ENCODE measurements around the gene CNEP1R1.

CNEP1R1 gene

DNA sequence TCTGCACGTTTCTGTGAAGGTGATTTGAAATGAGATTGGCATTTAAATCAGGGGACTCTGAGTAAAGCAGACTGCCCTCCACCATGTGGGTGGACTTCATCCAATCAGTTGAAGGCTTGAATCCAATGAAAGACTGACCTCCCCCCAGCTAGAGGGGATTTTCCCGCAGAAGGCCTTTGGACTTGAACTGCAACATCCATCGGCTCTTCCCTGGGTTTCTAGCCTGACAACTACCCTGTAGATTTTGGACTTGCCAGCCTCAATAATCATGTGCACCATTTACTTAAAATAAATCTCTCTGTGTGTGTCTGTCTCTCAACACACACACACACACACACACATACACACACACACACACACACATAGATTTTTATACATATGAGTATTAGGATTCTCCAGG is 23.9 kb upstream of the CNEP1R1 start:
- in situ Hi-C loops (cut with MboI; ENCODE audit: low sequenced_read_pairs, unreplicated experiment): loop anchor here (25.0 kb wide), 2 partner anchors 89 to 811 kb away; no protein-coding TSS in a partner anchor
- TF ChIP-seq, protein P1, sequence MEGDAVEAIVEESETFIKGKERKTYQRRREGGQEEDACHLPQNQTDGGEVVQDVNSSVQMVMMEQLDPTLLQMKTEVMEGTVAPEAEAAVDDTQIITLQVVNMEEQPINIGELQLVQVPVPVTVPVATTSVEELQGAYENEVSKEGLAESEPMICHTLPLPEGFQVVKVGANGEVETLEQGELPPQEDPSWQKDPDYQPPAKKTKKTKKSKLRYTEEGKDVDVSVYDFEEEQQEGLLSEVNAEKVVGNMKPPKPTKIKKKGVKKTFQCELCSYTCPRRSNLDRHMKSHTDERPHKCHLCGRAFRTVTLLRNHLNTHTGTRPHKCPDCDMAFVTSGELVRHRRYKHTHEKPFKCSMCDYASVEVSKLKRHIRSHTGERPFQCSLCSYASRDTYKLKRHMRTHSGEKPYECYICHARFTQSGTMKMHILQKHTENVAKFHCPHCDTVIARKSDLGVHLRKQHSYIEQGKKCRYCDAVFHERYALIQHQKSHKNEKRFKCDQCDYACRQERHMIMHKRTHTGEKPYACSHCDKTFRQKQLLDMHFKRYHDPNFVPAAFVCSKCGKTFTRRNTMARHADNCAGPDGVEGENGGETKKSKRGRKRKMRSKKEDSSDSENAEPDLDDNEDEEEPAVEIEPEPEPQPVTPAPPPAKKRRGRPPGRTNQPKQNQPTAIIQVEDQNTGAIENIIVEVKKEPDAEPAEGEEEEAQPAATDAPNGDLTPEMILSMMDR (IDR thresholded peaks at IDR 0.05; ENCODE audit: borderline replicate concordance, control extremely low read depth, extremely low read depth, insufficient read depth, missing control alignments): no peak
- no peak for DNase-seq (ENCODE audit: low spot score)

DNA sequence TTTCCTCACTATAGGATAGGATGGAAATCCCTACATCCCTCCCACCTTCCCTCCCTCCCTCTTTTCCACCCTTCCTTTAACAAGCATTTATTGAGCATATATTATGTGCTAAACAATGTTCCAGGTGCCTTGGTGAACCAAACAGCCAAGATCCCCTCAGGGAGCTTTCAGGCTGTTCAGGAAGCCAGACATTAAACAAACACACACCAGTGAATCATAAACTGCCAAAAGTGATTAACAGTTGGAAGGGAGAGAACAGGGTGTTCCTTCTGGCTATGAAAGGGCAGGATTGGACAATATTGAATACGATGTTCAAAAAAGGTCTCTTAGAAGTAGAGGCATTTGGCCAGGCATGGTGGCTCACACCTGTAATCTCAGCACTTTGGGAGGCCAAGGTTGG is 22.8 kb upstream of the CNEP1R1 start:
- TF ChIP-seq, protein P1 (IDR thresholded peaks at IDR 0.05; ENCODE audit: borderline replicate concordance, control extremely low read depth, extremely low read depth, insufficient read depth, missing control alignments): no peak
- no peak for DNase-seq (ENCODE audit: low spot score)
- in situ Hi-C loops (cut with MboI; ENCODE audit: low sequenced_read_pairs, unreplicated experiment): loop anchor here (25.0 kb wide), 2 partner anchors 90 to 810 kb away; no protein-coding TSS in a partner anchor

DNA sequence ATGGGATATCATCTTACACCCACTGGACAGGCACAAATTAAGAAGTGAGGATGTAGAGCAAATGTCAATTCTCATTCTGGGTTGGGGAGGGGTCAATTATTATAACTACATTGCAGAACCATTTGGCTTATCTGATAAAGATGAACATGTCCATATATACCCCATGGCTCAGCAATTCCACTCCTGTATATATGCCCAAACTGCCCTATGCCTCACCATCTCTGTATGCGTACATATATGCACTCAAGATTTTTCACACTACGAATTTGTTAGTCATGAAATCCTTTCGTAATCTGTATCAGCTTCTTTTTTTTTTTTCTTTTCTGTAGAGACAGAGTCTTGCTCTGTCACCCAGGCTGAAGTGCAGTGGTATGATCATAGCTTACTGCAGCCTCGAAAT is 20.8 kb upstream of the CNEP1R1 start:
- TF ChIP-seq, protein P1 (IDR thresholded peaks at IDR 0.05; ENCODE audit: borderline replicate concordance, control extremely low read depth, extremely low read depth, insufficient read depth, missing control alignments): no peak
- DNase-seq (ENCODE audit: low spot score): no peak
- in situ Hi-C loops (cut with MboI; ENCODE audit: low sequenced_read_pairs, unreplicated experiment): loop anchor here (25.0 kb wide), 2 partner anchors 92 to 808 kb away; no protein-coding TSS in a partner anchor

DNA sequence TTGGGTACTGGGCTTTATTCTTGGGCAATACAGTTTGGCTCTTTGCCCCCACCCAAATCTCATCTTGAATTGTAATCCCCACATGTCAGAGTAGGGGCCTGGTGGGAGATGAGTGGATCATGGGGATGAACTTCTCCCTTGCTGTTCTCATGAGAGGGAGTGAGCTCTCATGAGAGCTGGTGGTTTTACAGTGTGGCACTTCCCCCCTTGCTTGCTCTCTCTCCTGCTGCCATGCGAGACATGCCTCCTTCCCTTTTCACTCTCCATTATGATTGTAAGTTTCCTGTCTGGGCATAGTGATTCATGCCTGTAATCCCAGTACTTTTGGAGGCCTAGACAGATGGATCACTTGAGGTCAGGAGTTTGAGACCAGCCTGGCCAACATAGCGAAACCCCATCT is 18.1 kb upstream of the CNEP1R1 start:
- in situ Hi-C loops (cut with MboI; ENCODE audit: low sequenced_read_pairs, unreplicated experiment): loop anchor here (25.0 kb wide), 2 partner anchors 95 to 805 kb away; no protein-coding TSS in a partner anchor
- TF ChIP-seq, protein P1 (IDR thresholded peaks at IDR 0.05; ENCODE audit: borderline replicate concordance, control extremely low read depth, extremely low read depth, insufficient read depth, missing control alignments): no peak

DNA sequence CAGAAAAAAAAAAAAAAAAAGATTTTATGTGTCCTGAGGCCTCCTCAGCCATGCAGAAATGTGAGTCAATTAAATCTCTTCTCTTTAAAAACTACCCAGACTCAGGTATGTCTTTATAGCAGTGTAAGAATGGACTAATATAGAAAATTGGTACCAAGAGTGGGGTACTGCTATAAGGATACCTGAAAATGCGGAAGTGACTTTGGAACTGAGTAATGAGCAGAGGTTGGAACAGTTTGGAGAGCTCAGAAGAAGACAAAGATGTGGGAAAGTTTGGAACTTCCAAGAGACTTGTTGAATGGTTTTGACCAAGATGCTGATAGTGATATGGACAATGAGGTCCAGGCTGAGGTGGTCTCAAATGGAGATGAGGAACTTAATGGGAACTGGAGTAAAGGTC is 17.3 kb upstream of the CNEP1R1 start:
- TF ChIP-seq, protein P1 (IDR thresholded peaks at IDR 0.05; ENCODE audit: borderline replicate concordance, control extremely low read depth, extremely low read depth, insufficient read depth, missing control alignments): no peak
- in situ Hi-C loops (cut with MboI; ENCODE audit: low sequenced_read_pairs, unreplicated experiment): loop anchor here (25.0 kb wide), 2 partner anchors 95 to 805 kb away; no protein-coding TSS in a partner anchor
- no peak for DNase-seq (ENCODE audit: low spot score)

More for the DNA sequence above, 18.1 kb upstream of the CNEP1R1 start:
- no peak for DNase-seq (ENCODE audit: low spot score)

DNA sequence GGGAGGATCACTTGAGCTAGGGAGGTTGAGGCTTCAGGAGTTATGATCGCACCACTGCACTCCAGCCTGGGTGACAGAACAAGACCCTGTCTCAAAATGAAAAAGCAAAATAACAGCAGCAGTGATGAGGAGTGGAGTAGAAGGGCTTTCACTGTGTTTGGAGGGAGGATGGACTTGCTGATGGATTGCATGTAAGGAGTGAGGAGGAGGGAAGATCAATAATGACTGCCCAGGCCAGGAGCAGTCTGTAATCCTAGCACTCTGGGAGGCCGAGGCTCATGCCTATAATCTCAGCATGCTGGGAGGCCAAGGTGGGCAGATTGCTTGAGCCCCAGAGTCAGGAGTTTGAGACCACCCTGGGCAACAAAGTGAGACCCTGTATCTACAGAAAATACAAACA is 14.8 kb upstream of the CNEP1R1 start:
- TF ChIP-seq, protein P1 (IDR thresholded peaks at IDR 0.05; ENCODE audit: borderline replicate concordance, control extremely low read depth, extremely low read depth, insufficient read depth, missing control alignments): no peak
- in situ Hi-C loops (cut with MboI; ENCODE audit: low sequenced_read_pairs, unreplicated experiment): loop anchor here (25.0 kb wide), 2 partner anchors 98 to 802 kb away; no protein-coding TSS in a partner anchor
- DNase-seq (ENCODE audit: low spot score): no peak
